GM12873 (cell line): ENCODE results near the gene C16orf90.

Experiments
- TF ChIP-seq, protein P1 (sequence below): IDR thresholded peaks from 2 replicates; pipeline ENCODE4 v1.5.1; 2012; ENCODE audit warnings: low read depth, mild to moderate bottlenecking, moderate library complexity, low read length, control low read depth; ENCODE audit not compliant: insufficient read depth; ENCODE audit errors: missing control alignments

The C16orf90 gene

DNA sequence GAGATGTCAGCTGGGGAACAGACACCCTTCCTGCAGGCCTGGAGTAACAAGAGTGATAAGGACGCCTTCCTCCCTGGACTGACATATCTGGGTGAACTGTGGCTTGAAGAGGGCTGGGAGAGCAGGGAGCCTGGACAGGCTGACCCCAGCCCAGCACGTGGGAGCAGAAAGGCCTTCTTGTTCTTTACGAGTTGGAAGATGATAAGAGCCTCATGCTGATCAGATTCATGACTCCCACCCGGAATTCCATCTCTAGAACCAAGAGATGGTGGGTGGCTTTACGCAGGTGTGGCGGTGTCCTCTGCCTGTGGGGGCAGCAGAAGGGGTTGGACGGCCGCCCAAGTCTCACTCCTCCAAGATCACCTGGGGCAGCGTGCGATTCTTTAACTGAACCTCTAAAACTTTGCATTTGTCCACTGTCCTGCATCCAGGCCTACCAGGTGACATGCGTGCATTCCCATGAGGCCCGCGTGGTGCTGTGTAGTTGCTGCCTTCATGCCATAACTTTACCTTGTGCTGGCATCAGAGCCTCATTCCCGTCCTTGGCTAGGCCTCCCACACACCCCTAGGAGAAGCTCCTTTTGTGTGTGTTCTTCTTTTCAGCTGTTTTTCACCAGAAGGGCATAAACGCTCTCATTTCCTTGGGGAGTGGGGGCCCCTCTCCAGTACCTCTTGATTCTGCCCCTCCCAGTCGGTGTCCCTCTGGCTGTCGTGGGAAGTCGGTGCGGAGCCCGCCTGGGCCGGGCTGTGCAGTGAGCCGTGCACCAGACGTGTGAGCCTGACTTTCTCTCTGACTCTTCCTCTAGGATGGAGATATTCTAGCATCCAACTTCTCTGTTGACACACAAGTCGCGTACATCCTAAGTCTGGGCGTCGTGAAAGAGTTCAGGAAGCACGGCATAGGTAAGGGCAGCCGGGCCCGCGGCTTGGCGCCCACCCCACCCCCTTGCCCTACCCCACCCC is 13.3 kb downstream of the C16orf90 start:
- TF ChIP-seq, protein P1, sequence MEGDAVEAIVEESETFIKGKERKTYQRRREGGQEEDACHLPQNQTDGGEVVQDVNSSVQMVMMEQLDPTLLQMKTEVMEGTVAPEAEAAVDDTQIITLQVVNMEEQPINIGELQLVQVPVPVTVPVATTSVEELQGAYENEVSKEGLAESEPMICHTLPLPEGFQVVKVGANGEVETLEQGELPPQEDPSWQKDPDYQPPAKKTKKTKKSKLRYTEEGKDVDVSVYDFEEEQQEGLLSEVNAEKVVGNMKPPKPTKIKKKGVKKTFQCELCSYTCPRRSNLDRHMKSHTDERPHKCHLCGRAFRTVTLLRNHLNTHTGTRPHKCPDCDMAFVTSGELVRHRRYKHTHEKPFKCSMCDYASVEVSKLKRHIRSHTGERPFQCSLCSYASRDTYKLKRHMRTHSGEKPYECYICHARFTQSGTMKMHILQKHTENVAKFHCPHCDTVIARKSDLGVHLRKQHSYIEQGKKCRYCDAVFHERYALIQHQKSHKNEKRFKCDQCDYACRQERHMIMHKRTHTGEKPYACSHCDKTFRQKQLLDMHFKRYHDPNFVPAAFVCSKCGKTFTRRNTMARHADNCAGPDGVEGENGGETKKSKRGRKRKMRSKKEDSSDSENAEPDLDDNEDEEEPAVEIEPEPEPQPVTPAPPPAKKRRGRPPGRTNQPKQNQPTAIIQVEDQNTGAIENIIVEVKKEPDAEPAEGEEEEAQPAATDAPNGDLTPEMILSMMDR = no peak

DNA sequence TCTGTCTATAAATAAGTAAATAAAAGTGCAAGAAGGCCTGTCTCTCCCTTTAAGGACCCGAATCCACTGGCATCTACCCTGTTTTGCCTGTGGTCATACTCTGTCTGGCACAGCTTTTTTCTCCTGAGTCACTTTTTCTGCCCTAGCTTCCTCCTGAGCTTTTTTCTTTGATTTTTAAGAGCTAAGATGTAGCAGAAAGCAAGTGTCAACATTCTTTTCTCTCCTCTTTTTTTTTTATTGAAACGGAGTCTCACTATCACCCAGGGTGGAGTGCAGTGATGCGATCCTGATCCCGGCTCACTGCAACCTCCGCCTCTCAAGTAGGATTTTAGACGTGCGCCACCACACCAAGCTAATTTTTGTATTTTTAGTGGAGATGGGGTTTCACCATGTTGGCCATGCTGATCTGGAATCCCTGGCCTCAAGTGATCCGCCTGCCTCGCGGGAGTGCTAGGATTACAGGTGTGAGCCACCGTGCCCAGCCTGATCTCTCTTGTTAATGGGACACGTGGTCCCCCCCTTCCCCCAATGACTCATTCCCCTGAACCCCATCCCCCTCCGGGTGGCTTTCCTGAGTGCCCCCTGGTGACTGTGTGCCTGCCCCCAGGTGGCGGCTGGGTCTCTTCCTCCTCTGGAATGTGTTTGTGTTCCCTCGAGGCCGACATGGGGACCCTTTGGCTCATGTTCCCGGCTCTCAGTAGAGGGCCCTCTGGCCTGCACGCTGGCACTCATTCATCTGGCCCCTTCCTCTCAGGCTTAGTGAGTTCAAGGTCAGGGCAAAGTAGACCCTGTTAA is 14.2 kb downstream of the C16orf90 start:
- TF ChIP-seq, protein P1 = no peak

DNA sequence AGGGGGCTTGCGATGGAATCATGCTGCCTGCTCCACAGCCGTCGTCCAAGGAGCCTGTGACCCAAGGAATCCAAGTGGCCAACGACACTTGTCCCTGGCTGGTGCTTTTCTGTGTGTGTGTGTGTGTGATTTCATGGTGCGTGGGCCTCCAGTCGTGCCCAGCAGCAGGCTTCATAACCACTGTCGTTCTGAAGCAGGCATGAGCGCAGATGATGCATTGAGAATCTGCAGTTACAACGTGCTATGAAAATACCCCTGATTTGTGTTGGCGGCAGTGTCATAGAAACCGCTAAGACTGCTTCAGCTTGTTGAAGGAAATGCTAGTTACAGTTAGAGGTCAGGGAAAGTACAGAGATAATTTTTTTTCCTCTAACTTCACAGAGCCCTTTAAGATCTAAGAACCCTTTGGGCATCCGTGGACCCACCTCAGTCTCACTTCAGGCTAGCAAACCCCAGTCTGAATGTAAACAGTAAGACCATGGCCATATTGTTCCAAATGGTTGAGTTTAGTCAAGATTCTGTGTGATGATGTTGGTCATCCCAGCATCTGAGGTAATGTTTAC is 15.6 kb downstream of the C16orf90 start:
- TF ChIP-seq, protein P1 = no peak

DNA sequence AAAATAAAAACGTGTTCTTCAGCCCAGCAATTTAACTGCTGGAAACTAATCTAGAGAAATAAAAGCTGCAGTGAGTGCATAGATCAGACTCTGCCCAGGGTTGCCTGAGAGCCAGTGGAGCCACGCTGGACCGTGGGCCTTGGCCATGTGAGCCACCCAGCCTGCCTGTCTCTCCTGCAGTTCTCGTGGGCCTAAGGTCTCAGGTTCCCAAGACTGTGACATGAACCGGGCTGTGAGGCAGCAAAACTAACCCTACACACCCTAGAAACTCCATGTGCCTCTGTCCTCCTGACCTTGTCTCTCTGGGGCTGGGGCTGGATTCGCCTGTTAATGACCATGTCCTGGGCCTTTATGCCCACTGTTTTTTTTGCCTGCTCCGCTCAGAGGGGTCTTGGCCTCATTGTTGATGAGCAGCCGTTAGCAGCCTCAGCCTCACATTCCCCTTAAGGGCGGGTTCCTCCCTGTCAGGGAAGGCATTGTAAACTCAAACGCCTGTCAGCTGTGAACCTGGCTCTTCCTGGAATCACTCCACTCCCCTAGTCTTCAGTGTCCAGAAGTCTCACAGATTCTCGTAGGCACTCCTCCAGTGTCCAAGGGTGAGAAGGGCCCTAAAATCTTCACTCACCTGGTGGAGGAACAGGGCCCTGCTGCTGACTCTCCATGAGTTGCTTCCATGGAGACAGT is 16.9 kb downstream of the C16orf90 start:
- TF ChIP-seq, protein P1 = no peak

DNA sequence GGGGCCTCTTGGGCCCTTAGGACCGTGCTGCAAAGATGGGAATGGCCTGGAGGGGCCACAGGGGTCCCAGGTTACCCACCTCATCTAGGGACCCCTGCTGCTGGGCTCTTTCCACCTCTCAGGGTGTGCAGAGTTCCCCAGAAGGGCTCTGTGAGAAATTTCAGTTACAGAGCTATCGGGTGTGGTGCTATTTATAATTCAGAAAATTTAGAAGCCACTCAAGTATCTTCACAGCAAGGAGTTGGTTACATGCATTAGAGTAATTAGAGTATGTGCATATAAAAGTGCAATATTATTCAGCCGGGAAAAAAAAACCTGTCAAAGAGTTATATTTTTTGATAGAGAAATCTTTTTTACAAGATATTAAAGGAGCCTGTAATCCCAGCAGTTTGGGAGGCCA is 18.9 kb downstream of the C16orf90 start:
- TF ChIP-seq, protein P1 = no peak

DNA sequence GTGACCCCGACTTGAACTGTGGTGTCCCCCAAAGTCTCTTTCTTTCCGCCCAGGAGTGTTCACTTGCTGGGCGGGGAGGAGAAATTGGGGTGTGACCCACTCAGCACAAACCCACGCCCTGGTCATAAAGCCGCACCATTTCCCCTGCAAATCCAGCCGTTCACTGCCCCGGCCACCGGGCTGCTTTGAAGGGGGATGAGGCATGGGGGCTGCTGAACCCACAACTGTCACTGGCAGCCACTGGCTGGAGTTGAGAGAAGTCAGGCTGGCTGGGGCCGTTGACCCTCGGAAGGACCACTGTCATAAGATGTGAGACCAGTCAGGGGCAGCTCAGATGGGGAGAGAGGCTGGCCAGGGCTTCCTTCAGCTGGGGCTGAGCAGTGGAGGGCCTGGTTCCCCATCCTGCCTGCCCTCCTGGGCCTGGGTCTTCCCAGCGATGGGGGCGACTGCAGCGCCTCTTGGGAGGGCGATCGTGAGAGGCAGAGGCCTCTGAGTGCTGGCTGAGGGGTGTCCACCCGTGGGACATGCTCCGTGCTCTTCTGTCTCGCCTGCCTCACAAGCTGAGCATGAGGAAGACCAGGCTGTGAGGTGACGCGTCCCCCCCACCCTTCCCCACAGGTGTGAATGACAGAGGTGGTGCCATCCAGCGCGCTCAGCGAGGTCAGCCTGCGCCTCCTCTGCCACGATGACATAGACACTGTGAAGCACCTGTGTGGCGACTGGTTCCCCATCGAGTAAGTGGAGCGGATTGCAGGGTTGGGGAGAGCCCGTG is 19.5 kb downstream of the C16orf90 start:
- TF ChIP-seq, protein P1 = no peak
